Kidney glomerular epithelial cell (primary cell): ENCODE data around the gene ALKBH4.
"Not testable (repeated sequence)": the region's sequence is repeated elsewhere in the genome, so short reads cannot be mapped to it uniquely, and the experiment has no call there.

ENCODE experiments used
- DNase-seq: peaks from one replicate; lab custom pipeline; 2025; lab: John Stamatoyannopoulos, UW

ALKBH4 gene

DNA sequence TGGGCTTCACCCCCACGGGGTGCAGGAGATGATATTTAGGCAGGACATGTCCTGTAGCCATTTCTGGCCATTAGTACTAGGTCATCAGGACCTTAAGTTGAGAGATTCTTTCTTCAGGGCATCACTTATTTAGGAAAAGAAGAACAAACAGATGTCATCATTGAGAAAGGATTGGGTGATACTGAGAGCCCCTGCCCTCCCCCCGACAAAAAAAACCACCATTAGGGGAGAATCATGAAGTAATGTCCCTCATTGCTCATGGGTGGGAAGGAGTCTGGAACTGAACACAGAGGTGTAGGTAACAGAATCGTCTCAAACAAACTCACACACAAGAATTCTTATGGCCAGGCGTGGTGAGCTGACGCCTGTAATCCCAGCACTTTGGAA, 37.7 kb downstream of the ALKBH4 start:
- no peak for DNase-seq

DNA sequence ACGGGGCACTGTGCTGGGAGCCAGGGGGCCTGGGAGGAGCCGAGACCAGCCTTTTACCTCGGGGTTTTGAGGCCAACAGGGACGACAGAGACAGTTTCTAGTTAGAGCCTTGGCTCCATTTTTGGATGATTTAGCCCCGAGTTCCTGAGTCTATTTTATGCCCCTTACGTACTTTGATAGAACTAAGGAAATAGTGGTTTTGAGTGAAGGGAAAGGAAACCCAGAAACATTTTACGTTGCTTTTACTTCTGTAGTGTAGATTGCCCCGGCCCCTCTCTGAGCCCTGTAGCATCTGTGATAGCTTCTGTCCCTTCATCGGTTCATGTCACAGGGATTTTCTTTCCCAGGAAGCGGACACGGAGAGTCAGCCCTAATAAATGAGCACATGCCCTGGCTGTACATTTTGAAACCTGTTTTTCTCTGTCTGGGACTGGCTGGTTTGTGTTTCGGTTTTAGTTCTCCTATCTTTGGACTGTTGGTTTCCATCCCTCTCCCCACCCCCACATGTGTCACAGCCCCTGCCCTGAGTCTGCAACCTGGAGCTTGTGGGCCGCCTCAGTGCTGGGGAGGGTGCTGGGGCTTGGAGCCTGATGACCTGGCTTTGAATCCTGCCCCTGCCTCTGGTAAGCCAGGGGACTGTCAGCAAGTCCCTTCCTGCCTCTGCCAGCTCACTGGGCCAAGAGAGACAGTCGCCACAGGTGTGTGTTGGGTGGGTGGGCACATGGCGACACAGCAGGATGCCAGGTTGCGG, 38.2 kb downstream of the ALKBH4 start:
- no peak for DNase-seq

DNA sequence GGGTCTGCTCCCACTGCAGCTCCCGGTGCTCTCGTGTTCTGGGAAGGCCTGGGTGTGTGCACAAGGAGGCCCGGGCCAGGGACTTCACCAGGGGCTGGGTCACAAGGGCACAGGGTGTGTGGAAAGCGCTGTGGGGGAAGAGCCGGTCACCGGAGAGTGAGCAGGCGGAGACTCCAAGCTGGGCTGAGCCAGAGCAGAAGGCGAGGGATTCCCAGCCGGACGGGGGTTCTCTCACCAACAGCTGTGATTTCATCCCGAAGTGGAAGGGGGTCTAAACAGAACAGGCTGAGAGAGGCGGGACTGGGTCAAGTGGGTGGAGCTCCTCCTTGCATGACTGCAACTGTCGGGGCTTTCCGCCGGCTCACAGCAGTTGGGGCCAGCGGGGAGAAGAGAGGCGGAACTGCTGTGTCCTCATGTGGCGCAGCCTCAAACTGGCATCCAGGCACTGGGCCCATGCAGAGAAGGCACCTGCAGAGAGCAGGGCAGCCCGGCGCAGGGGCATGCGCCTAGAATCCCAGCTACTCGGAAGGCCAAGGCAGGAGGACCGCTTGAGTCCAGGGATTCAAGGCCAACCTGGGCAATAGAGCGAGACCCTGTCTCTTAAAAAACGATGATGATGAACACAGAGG, 38.9 kb downstream of the ALKBH4 start:
- no peak for DNase-seq

DNA sequence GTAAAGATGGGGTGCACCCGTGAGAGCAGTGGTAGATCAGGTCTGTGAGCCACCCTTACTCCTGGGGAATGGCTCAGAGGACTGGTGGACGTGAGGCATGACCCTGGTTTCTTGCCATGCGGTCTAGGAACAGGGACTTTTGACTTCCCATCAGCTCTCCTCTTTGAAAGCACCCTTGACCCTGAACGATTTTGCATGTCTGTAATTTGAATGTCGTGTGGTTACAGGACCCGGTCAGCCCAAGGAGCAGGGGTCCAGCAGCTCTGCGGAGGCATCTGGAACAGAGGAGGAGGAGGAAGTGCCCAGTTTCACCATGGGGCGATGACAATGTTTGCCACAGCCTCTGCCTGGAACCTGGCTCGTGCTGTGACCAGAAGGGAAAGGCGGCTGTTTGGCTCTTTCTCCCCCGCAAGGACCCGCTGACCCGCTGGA, 39.9 kb downstream of the ALKBH4 start:
- no peak for DNase-seq

DNA sequence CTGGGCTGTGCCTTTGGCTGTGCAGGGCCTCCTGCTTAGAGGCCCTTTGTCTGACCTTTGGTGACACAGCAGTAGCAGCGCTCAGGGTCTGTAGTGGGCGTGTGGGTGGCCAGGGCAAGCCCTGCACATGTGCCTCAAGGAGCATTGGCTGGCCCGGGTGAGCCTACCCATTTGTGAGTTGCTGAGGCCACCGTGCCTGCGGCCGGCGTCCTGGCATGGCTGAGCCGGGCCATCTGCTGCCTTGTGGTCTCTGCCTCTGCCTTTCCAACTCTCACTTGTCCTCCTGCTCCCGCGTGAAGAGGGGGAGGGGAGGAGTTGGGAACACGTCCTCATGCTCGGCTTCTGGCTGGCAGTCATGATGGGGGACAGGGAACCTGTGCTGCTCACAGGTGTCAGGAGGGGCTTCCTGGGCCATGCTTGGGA, 40.5 kb downstream of the ALKBH4 start:
- no peak for DNase-seq

DNA sequence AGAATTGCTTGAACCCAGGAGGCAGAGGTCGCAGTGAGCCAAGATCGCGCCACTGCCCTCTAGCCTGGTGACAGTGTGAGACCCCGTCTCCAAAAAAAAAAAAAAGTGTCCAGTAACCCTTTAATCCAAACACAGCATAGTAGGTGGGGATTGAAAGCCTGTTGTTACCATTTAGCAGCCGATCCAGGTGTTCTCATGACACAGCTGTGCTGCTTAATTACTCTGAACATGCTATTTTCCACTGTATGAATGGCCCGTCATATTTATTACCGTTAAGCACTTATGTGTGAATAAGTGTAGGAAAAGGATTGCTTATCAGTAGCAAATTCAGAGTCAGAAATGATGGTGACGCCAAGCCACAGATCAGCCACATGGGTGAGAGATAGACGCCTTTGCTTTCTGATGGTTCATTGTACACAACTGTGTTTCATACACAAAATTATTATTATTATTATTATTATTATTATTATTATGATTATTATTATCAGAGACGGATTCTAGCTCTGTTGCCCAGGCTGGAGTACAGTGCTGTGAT, 42.9 kb downstream of the ALKBH4 start:
- no peak for DNase-seq

DNA sequence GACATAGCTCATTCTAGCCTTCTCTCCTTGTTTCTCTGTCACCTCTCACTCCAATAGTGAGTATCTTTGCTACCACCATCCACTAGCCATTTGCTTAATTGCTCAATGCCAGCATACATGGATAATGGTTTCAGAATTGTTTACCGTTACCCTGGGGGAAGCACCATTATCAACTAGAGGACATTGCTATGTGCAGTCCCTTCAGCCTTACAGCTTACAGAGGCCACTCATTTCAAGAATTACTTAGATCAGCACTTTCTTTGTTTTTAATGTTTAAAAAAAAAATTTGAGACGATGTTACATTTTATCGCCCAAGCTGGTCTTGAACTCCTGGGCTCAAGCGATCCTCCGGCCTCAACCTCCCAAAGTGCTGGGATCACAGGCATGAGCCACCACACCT, 46.1 kb downstream of the ALKBH4 start:
- no peak for DNase-seq

DNA sequence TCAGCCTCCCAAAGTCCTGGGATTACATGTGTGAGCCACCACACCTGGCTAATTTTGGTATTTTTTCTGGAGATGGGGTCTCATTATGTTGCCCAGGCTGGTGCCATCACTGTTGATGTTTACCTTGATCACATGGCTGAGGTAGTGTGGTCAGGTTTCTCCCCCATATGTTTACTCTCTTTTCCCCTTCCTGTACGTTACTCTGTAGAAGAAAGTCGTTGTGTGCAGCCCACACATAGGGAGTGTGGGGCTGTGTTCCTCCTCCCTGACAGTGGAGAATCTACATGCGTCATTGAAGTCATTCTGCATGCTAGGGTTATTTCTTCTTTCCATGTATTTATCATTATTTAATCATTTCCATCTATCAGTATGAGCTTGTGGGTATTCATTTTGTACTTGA, 47.6 kb downstream of the ALKBH4 start:
- no peak for DNase-seq

DNA sequence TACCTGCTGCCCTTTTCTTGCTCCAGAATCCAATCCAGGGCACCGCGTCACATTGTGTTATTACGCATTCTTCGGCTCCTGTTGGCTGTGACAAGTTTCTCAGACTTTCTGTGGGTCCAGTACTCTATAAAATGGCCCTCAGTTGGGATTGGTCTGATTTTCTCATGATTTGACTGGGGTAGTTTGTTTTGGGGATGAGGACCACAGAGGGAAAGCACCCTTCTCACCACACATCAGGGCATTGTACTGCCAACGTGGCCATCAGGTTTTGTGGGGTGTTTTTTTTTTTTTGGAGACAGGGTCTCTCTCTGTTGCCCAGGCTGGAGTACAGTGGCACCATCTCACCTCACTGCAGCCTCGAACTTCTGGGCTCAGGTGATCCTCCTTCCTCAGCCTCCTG, 48.3 kb downstream of the ALKBH4 start:
- no peak for DNase-seq

DNA sequence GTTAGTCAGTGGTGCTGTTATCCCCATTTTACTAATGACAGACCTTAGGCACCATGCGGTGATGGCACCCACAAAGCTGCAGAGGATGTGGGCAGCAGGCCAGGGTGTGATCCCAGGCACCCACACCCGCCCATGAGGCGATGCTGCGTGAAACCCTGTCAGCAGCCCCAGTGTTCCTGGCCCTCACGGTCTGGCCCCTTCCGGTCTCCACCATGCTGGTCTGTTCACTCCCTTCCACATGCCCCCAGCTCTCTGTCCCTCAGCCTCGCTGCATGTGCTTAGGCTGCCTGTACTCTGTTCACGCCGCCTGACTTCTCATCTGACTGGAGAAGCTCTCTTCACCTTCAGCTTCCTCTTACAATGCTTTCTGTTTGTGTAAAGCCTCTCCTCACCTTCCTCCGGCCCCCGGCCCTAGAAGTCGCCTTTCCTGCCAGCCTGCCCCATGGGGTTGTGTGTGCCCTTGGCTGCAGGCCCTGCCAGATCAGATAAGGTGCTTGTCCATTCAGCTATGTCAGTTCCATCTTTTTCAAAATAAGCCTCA, 48.9 kb downstream of the ALKBH4 start:
- DNase-seq = no peak

DNA sequence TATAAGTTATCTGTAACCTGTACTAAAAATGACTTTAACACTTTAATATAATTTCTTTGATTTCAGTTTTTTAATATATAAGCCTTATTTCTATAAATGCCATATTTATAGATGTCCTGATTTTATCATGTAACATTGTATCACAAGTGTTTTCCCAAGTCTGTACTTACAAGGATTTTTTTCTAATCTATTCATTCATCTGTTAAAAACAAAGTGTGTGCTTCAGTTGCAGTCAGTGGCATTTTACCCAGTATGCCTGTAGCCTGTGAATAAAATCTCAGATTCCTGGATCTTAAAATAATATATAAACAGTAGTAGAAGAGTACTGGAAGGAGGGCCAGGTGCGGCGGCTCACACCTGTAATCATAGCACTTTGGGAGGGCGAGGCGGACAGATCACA, 51.1 kb downstream of the ALKBH4 start:
- no peak for DNase-seq

DNA sequence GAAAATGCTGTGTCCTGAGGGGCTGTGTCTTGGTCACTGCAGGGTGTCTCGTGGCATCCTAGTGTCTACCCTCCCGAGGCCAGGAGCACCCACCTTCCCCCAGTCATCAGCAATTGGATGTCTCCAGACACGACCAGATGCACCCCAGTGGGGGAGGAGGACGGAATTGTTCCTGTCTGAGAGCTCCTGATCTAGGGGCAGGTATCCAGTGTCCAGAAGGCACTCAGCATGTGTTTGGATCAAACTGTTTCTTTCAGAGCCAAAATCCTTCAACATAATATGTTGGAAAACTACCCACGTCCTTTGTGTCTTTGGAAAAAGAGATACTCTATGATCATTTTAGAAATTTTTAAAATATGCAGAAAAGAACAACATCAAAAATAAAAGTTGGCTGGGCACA, 51.6 kb downstream of the ALKBH4 start:
- DNase-seq = no peak

DNA sequence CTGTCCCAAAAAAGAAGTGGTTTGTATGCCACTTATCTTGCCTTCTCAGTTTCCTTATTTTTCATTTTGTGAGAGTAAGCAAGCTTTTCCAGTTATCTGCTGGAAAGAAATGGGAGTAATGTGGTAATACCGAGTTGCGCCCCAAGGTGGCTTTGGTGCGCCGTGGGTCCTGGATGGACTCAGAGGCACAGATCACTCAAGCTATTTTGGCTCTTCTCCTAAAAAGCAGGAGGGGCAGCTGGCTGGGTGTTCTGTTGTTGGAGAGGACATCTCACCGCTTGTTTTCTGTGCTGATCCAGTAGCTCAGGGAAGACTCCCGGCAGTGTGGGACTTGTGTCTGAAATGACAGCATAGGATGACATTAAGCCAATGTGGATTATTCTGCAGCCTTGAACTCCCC, 52.1 kb downstream of the ALKBH4 start:
- no peak for DNase-seq

DNA sequence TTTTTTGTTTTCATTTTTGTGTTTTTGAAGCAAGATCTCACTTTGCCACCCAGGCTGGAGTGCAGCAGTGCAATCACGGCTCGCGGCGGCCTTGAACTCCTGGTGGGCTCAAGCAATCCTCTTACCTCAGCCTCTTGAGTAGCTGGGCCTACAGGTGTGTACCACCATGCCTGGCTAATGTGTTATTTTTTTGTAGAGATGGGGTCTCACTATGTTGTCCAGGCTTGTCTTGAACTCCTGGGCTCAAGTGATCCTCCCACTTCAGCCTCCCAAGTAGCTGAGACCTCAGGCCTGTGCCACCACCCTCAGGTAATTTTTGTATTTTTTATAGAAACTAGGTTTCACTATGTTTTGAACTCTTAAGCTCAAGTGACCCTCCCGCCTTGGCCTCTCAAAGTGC, 53.7 kb downstream of the ALKBH4 start:
- no peak for DNase-seq

DNA sequence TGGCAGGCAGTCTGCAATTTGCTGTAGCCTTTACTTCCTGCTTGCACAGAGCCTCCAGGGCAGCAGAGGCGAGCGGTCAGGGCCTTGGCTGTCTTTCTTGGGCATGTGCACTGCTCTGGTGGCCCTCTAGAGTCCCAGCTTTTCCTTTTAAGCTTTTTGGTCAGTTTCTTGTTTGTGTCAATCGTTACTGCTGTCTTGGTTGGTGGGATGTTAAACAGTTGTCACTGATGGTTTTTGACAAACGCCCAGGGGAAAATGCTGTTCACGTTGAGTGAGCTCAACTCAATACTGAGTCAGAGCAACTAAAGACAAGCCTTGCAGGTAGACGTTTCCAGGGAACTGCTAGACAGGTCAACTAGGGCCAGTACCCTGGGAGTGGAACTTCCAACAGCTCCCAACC, 54.5 kb downstream of the ALKBH4 start:
- DNase-seq = no peak

DNA sequence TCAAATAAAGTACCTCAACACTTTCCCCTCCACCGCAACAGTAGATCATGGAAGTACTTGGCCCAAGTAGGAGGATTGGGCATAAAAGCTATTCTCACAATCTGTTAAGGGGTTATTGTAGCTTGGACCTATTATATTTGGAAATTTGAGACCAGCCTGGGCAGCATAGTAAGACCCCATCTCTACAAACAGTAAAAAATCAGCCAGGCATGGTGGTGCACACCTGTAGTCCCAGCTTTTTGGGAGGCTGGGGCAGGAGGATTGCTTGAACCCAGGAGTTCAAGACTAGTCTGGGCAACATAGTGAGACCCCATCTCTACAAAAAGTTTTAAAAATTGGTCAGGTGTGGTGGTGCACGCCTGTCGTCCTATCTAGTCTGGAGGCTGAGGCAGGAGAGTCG, 55.3 kb downstream of the ALKBH4 start:
- no peak for DNase-seq

DNA sequence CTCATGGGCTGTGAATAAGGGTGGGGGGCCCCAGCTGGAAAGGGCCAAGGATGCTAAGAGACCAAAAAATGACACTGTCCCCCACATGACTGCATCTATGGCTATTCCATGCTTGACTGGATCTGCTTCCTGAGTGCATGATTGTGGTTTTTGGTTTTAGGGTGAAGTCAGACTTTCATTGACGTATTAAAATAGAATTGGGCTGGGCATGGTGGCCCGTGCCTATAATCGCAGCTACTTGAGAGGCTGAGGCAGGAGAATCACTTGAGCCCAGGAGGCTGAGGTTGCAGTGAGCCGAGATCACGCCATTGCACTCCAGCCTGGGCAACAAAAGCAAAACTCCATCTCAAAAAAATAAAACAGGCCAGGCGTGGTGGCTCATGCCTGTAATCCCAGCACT, 56.1 kb downstream of the ALKBH4 start:
- not testable (repeated sequence) for DNase-seq

DNA sequence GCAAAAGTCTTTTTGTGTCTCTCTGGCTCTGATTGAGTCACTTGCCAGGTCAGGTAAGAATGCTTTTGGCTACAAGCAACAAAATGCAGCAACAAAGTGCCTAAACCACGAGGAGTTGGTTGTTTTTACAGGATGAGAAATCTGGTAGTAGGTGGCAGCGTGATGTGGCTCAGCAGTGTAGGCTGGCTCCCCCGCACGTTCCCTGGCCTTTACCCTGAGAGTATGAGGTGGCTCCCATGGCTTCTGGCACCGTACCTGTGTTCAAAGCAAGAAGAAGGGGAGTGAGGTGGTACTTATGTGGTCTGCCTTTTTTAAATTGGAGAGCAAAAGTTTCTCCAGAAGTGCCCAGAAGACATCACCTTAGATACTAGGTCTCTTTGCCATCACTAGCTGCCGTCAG, 56.8 kb downstream of the ALKBH4 start:
- DNase-seq = no peak
